Panc1 (cell line): ENCODE results near the gene FTSJ3.

Experiments used
- TCF7L2 ChIP-seq: IDR thresholded peaks from 2 replicates; pipeline ENCODE4 v1.6.1; 2011; ENCODE audit warnings: mild to moderate bottlenecking, low read depth, low read length, inconsistent platforms
- TF ChIP-seq, protein P1 (sequence below), 2 experiments: IDR thresholded peaks; 2 replicates each; pipeline ENCODE4 v1.6.1; 2011 to 2012; ENCODE audit warnings: low read depth in 2 of 2, control low read depth in 1 of 2, low read length in 1 of 2, mild to moderate bottlenecking in 1 of 2, moderate library complexity in 1 of 2; ENCODE audit not compliant: insufficient read depth in 1 of 2
- TF ChIP-seq, protein P2 (sequence below): fragments of 450-650 bp; IDR thresholded peaks from 2 replicates; pipeline ENCODE4 v1.5.1; 2017; ENCODE audit warnings: mild to moderate bottlenecking

DNA sequence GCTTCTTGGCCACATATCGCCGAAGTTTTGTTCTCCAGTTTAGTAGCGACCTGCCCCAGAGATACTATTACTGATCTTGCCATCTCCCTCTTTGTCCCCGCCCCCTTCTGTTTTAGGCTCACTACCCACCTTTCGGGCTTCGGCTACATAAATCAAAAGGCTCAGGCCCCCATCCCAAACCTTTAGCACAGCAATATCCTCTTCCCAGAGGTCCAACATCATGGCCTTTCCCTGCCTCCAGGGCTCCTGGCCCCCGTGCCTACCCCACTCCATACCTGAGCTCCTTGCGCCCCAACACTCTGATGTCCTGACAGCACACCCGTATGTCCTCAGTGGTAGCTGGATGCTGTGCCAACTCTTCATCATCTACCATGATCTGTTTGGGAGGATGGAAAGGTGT is 3.1 kb downstream of the FTSJ3 start:
- TF ChIP-seq, protein P1, sequence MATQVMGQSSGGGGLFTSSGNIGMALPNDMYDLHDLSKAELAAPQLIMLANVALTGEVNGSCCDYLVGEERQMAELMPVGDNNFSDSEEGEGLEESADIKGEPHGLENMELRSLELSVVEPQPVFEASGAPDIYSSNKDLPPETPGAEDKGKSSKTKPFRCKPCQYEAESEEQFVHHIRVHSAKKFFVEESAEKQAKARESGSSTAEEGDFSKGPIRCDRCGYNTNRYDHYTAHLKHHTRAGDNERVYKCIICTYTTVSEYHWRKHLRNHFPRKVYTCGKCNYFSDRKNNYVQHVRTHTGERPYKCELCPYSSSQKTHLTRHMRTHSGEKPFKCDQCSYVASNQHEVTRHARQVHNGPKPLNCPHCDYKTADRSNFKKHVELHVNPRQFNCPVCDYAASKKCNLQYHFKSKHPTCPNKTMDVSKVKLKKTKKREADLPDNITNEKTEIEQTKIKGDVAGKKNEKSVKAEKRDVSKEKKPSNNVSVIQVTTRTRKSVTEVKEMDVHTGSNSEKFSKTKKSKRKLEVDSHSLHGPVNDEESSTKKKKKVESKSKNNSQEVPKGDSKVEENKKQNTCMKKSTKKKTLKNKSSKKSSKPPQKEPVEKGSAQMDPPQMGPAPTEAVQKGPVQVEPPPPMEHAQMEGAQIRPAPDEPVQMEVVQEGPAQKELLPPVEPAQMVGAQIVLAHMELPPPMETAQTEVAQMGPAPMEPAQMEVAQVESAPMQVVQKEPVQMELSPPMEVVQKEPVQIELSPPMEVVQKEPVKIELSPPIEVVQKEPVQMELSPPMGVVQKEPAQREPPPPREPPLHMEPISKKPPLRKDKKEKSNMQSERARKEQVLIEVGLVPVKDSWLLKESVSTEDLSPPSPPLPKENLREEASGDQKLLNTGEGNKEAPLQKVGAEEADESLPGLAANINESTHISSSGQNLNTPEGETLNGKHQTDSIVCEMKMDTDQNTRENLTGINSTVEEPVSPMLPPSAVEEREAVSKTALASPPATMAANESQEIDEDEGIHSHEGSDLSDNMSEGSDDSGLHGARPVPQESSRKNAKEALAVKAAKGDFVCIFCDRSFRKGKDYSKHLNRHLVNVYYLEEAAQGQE (IDR thresholded peaks at IDR 0.05; ENCODE audit: insufficient read depth in 1 of 2, low read depth in 2 of 2, low read length in 1 of 2): no peak
- TF ChIP-seq, protein P2, sequence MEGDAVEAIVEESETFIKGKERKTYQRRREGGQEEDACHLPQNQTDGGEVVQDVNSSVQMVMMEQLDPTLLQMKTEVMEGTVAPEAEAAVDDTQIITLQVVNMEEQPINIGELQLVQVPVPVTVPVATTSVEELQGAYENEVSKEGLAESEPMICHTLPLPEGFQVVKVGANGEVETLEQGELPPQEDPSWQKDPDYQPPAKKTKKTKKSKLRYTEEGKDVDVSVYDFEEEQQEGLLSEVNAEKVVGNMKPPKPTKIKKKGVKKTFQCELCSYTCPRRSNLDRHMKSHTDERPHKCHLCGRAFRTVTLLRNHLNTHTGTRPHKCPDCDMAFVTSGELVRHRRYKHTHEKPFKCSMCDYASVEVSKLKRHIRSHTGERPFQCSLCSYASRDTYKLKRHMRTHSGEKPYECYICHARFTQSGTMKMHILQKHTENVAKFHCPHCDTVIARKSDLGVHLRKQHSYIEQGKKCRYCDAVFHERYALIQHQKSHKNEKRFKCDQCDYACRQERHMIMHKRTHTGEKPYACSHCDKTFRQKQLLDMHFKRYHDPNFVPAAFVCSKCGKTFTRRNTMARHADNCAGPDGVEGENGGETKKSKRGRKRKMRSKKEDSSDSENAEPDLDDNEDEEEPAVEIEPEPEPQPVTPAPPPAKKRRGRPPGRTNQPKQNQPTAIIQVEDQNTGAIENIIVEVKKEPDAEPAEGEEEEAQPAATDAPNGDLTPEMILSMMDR: no peak
- TF ChIP-seq TCF7L2: no peak
